ENCODE measurements around the gene TNNC1.

The TNNC1 gene

GRCh38 chr3:52401551-52401950 lies 52.3 kb downstream of the TNNC1 start:
- DNase-seq (ENCODE audit: low spot score) = no peak
